Subcutaneous abdominal adipose tissue (tissue), 5 donors: Measurements from ENCODE around the gene PNMA1.

Source experiments
- H3K27ac ChIP-seq: one replicate; pipeline ENCODE4 v1.7.0; 2013; ENCODE audit warnings: low read depth, mild to moderate bottlenecking, inconsistent platforms, low read length, moderate library complexity
- H3K27me3 ChIP-seq, 5 donors: one replicate each; pipeline ENCODE4 v1.7.0; 2013; ENCODE audit warnings: low read length in 5 of 5, inconsistent platforms in 1 of 5; ENCODE audit not compliant: control insufficient read depth in 5 of 5, insufficient read depth in 4 of 5
- H3K36me3 ChIP-seq, 5 donors: one replicate each; pipeline ENCODE4 v1.7.0; 2013; ENCODE audit warnings: low read length in 5 of 5; ENCODE audit not compliant: control insufficient read depth in 5 of 5, insufficient read depth in 5 of 5
- H3K4me1 ChIP-seq, 5 donors: one replicate each; pipeline ENCODE4 v1.7.0; 2013; ENCODE audit warnings: low read length in 5 of 5, mild to moderate bottlenecking in 3 of 5, moderate library complexity in 1 of 5; ENCODE audit not compliant: control insufficient read depth in 5 of 5, insufficient read depth in 5 of 5
- H3K4me3 ChIP-seq, 5 donors: one replicate each; pipeline ENCODE4 v1.7.0; 2013; ENCODE audit warnings: low read length in 5 of 5, low read depth in 1 of 5
- H3K9ac ChIP-seq, 5 donors: one replicate each; pipeline ENCODE4 v1.7.0; 2013; ENCODE audit warnings: low read length in 5 of 5, mild to moderate bottlenecking in 4 of 5, moderate library complexity in 3 of 5
- H3K9me3 ChIP-seq, 5 donors: one replicate each; pipeline ENCODE4 v1.7.0; 2013; ENCODE audit warnings: low read length in 5 of 5; ENCODE audit not compliant: control insufficient read depth in 5 of 5
- donor health status: healthy.
- donor health status: healthy.
- donor health status: healthy.
- donor health status: healthy.
- donor health status: healthy.

Gene PNMA1

GRCh38 chr14:73667854-73668253 lies 46.3 kb downstream of the PNMA1 start:
- Histone ChIP-seq H3K27ac (no peak overlapping the region), H3K9me3 (peaks cover 0 to under 1% (median 0%) of the 10 kb centered on the region in 5 donors), H3K27me3 (no peaks in the 10 kb centered on the region), H3K4me1 (no peaks in the 10 kb centered on the region), H3K36me3 (peaks cover 0 to 3% (median 2%) of the 10 kb centered on the region in 5 donors), H3K4me3 (no peak overlapping the region), H3K9ac (no peak overlapping the region)

GRCh38 chr14:73666583-73666982 lies 47.6 kb downstream of the PNMA1 start:
- no peaks in the 10 kb centered on the region for H3K4me1 ChIP-seq
- no peak overlapping the region for H3K9ac ChIP-seq
- no peaks in the 10 kb centered on the region for H3K27me3 ChIP-seq
- H3K4me3 ChIP-seq = no peak overlapping the region
- no peak overlapping the region for H3K27ac ChIP-seq
- peaks cover 0 to 7% (median 0%) of the 10 kb centered on the region in 5 donors for H3K9me3 ChIP-seq
- H3K36me3 ChIP-seq = peaks cover 0 to 4% (median 2%) of the 10 kb centered on the region in 5 donors

GRCh38 chr14:73665130-73665529 lies 49.1 kb downstream of the PNMA1 start:
- no peak overlapping the region for H3K27ac ChIP-seq
- peaks cover 4 to 7% (median 5%) of the 10 kb centered on the region in 5 donors for H3K36me3 ChIP-seq
- H3K4me3 ChIP-seq = no peak overlapping the region
- H3K27me3 ChIP-seq = no peaks in the 10 kb centered on the region
- no peak overlapping the region for H3K9ac ChIP-seq
- no peaks in the 10 kb centered on the region for H3K4me1 ChIP-seq
- H3K9me3 ChIP-seq = peaks cover 0 to 7% (median 0%) of the 10 kb centered on the region in 5 donors

GRCh38 chr14:73663548-73664212 lies 50.5 kb downstream of the PNMA1 start:
- peaks cover 0 to 7% (median 0%) of the 10 kb centered on the region in 5 donors for H3K9me3 ChIP-seq

DNA sequence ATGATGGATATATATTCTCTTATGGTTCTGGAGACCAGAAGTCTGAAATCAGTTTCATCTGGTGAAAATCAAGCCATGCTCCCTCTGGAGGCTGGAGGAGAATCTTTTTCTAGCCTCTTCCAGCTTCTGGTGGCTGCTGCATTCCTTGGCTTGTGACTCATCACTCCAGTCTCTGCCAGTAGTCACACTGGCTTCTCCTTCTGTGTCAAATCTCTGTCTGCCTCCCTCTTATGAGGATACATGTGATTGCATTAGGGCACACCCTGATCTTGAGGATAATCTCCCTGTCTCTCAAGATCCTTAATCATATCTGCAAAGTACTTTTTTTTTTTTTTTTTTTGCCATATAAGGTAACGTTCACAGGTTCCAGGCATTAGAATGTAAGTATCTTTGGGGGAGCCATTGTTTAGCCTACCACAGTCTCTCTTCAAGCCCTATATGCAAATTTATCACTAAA lies 51.7 kb downstream of the PNMA1 start:
- Histone ChIP-seq H3K27ac (no peak overlapping the region), H3K36me3 (peaks cover 4 to 7% (median 5%) of the 10 kb centered on the region in 5 donors), H3K9me3 (peaks cover 0 to 7% (median 0%) of the 10 kb centered on the region in 5 donors), H3K4me1 (no peaks in the 10 kb centered on the region), H3K27me3 (no peaks in the 10 kb centered on the region), H3K4me3 (no peak overlapping the region), H3K9ac (no peak overlapping the region)

More at GRCh38 chr14:73663548-73664212, 50.5 kb downstream of the PNMA1 start:
- Histone ChIP-seq H3K9ac (no peak overlapping the region), H3K27me3 (no peaks in the 10 kb centered on the region), H3K4me3 (no peak overlapping the region), H3K27ac (no peak overlapping the region), H3K36me3 (peaks cover 4 to 7% (median 5%) of the 10 kb centered on the region in 5 donors), H3K4me1 (no peaks in the 10 kb centered on the region)

DNA sequence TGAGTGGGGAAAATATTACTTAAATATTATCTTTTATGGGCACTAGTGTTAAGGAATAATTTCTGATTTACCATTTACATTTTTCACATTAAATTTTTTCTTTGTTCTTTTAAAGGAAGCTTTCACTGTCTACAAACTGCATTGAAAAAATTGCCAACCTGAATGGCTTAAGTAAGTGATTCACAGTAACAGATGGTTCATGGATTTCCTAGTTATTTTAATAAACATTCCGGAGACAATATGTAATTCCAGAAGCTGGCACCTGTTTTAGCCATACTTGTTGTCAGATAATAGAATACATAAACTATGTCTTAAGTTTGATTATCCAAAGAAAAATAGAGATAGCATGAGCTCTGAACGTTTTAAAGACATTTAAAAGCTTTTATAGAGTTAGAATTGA lies 52.3 kb downstream of the PNMA1 start:
- no peaks in the 10 kb centered on the region for H3K4me1 ChIP-seq
- H3K4me3 ChIP-seq = no peak overlapping the region
- H3K27ac ChIP-seq = no peak overlapping the region
- peaks cover 4 to 7% (median 5%) of the 10 kb centered on the region in 5 donors for H3K36me3 ChIP-seq
- peaks cover 0 to 7% (median 0%) of the 10 kb centered on the region in 5 donors for H3K9me3 ChIP-seq
- H3K9ac ChIP-seq = no peak overlapping the region
- no peaks in the 10 kb centered on the region for H3K27me3 ChIP-seq
